Heart right ventricle (tissue), 16 donors: ENCODE measurements around the gene PSENEN. TPM values are rescaled to one million over a fixed set of nuclear protein-coding genes. Genes with fewer than 3 reads are reported as not detected.
A peak's percentile ranks its signal among the peaks of the same experiment; 100 is the strongest.

ENCODE experiments used
- ATAC-seq, 8 donors: fragments of 200-7000 bp; cut with Tn5 transposase; one replicate each; pipeline ENCODE4 v1.9.1; 2020; ENCODE audit warnings: mild to moderate bottlenecking in 8 of 8, moderate library complexity in 8 of 8, moderate number of reproducible peaks in 1 of 8
- DNase-seq, 2 donors: peaks; one replicate each; pipeline ENCODE4 v3.0.0-alpha.2; 2020
- H3K27ac ChIP-seq, 10 donors: fragments of 200-600 bp; sonication (generic) in 2 of 10; one replicate each; pipeline versions ENCODE4 v1.5.0 to v1.8.0; 2020 to 2022; ENCODE audit warnings: mild to moderate bottlenecking in 3 of 10
- H3K27me3 ChIP-seq, 7 donors: fragments of 200-600 bp; one replicate each; pipeline ENCODE4 v1.8.0; 2021 to 2022; ENCODE audit warnings: mild to moderate bottlenecking in 2 of 7
- H3K36me3 ChIP-seq, 9 donors: fragments of 200-600 bp; sonication (generic) in 1 of 9; one replicate each; pipeline versions ENCODE4 v1.5.0 to v1.8.0; 2020 to 2022; ENCODE audit warnings: mild to moderate bottlenecking in 2 of 9
- H3K4me1 ChIP-seq, 9 donors: fragments of 200-600 bp; sonication (generic) in 1 of 9; one replicate each; pipeline versions ENCODE4 v1.5.0 to v1.8.0; 2020 to 2022; ENCODE audit warnings: mild to moderate bottlenecking in 4 of 9
- H3K4me3 ChIP-seq, 10 donors: fragments of 200-600 bp; sonication (generic) in 2 of 10; one replicate each; pipeline versions ENCODE4 v1.5.0 to v1.8.0; 2020 to 2022; ENCODE audit warnings: mild to moderate bottlenecking in 7 of 10, moderate library complexity in 2 of 10
- H3K9me3 ChIP-seq, 11 donors: fragments of 200-600 bp in 10 of 11; sonication (generic) in 2 of 11; one replicate each; pipeline versions ENCODE4 v1.5.0 to v1.8.0; 2013 to 2022; ENCODE audit warnings: mild to moderate bottlenecking in 2 of 11, control low read depth in 1 of 11, moderate library complexity in 1 of 11
- CTCF ChIP-seq, 9 donors: fragments of 200-600 bp; sonication (generic) in 2 of 9; IDR thresholded peaks; one replicate each; pipeline versions ENCODE4 v1.5.0 to v1.8.0; 2021 to 2022; ENCODE audit warnings: antibody characterized with exemption in 9 of 9, mild to moderate bottlenecking in 5 of 9, moderate library complexity in 1 of 9
- WGBS, 2 donors: extraction: QIAGEN DNeasy Blood & Tissue Kit; methylation state at CpG; one replicate each; pipeline ENCODE4 v1.1.7; 2013; ENCODE audit warnings: inconsistent platforms in 1 of 2; 5-methylcytosine and 5-hydroxymethylcytosine counted together
- intact Hi-C, 10 donors: fragments of 100-400 bp; cut with DNase I; formaldehyde crosslinking; loops; one replicate each; pipeline versions ENCODE4 v1.11.1 to v1.14.2; 2022
- polyA plus RNA-seq, 2 donors: library from polyadenylated mRNA; stranded (reverse); fragments of 200-250 nt; gene quantifications; one replicate each; pipeline ENCODE4 v1.2.3, GENCODE V29; 2013
- total RNA-seq, 10 donors: library from RNA; stranded (reverse); fragmentation: NEBNext Ultra II Directional in 3 of 10; extraction: Animal tissue kit (Norgen Biotek cat#: 25700) in 3 of 10; gene quantifications; one replicate each; pipeline versions ENCODE4 v1.2.1 to v1.2.4, GENCODE V29; 2021 to 2023
- donor health status: Arrhythmogenic right ventricular cardiomyopathy.
- donor health status: ischemic (EF 13 %, LVEDD 7.1; RV severe dilation, severe dysfunction).
- donor health status: healthy with polysubstance abuse.
- donor health status: DM: no; HTN: yes; CAD: no.
- donor health status: DM: no; HTN: no; CAD: no.
- donor health status: ischemic (EF 25% LVEDD 6.9; RV normal size, moderate dysfunction).
- donor health status: ischemic (EF 25% LVEDD 5.7; RV mildly dilated, moderate dysfunction).
- donor health status: healthy.
- donor health status: DM: yes; HTN: yes; CAD: no.
- donor health status: Ischemic cardiomyopathy.
- donor health status: ischemic (EF 35%, LVEDD 5.7; RV mildly dilated, moderate dysfunction).
- donor health status: nonischemic (EF 11% LVEDD 7.7; RV severe dilation, severe dysfunction).
- donor health status: DM: yes; HTN: yes; CAD: no.
- donor health status: PGD.
- donor health status: ischemic (EF 29% LVEDD 5.4; RV normal size, mild dysfunction).
- donor health status: nonischemic (EF 23%, LVEDD 6.1; RV moderate dilation, normal function).

The PSENEN gene
- total and polyA plus RNA-seq, 12 donors: 34.8 to 149 (median 47.2) TPM

DNA sequence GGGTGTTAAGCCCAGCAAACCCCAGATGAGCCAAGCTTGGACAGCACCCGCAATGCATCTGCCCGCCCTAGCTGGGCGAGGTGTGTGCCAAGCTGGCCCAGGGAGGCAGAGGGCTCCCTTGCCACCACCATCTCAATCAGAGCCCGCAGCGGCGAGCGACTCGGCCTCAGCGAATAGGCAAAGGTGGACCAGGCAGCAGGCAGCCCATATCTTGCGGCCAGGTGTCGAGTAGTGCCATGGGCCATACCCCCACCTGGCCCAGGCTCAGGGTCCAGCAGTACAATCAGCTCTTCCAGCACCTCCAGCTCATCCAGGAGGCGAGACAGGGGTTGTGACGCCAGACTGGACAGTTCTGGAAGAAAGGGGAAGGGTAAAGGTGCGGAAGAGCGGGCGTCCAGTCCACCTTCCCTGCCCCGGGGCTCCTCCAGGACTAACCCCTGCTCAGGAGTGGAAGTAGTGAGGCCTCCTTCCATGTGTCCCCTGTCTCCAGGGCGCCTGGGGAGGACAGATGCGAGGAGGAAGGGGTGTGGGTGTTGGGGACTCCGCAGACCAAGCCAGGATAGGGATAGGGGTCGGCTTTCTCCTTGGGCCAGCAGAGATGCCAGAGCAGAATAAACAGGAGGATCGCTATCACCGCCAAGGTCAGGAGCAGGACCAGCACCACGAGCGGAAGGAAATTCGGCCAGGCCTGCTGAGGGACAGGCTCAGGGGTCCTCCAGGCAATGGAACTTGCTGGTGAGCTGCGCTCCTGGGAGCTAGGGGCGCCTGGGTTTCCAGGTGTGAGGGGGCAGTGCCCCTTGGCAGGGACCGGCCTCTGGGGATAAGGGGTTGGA, 6.0 kb upstream of the PSENEN start:
- no peak for DNase-seq

DNA sequence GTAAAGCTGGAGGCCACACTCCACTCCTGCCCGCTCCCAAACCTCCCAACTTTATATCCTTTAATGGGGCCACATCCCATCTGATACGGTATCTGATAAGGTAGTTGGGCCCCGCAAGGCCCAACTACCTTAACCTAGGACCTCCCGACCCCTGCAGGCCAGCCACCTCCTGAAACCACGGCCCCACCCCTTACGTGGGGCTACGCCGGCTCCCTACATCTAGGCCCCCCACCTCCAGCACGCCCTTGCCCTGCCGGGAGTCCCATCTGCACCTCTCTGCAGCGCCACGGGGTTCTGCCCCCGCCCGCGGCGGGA, 5.4 kb upstream of the PSENEN start:
- peaks cover 0 to 57% (median 15%) of the 10 kb centered on the region in 9 donors for H3K36me3 ChIP-seq
- peak overlapping the region; percentile 51 to 81 (median 68) for H3K4me3 ChIP-seq
- peak overlapping the region in 9 of 10 donors; percentile 63 to 95 (median 81) for H3K27ac ChIP-seq
- DNase-seq (no peak), ATAC-seq (peak in 1 of 8 donors; percentile 5)
- H3K9me3 ChIP-seq: no peaks in the 10 kb centered on the region
- no peak for TF ChIP-seq CTCF (IDR thresholded peaks at IDR 0.05)
- peaks cover 0 to 49% (median 28%) of the 10 kb centered on the region in 9 donors for H3K4me1 ChIP-seq
- 2 to 3% methylated on average over 16 of the region's 16 CpGs for WGBS, 2 donors
- H3K27me3 ChIP-seq: no peaks in the 10 kb centered on the region
- intact Hi-C loops: loop anchor here in 3 of 10 donors (5.0 to 10.0 kb wide), 2 partner anchors 192 to 195 kb away; partner anchors contain the start of gene LRFN3 (in 2 of the 3)

More for the DNA sequence above, 6.0 kb upstream of the PSENEN start:
- WGBS, 2 donors: 73% methylated on average over 29 of the region's 29 CpGs
- peak overlapping the region in 9 of 10 donors; percentile 51 to 81 (median 69) for H3K4me3 ChIP-seq
- TF ChIP-seq CTCF (IDR thresholded peaks at IDR 0.05): no peak
- no peak for ATAC-seq
- peaks cover 0 to 63% (median 15%) of the 10 kb centered on the region in 9 donors for H3K36me3 ChIP-seq
- H3K9me3 ChIP-seq: no peaks in the 10 kb centered on the region
- H3K27ac ChIP-seq: peak overlapping the region in 8 of 10 donors; percentile 66 to 95 (median 83)
- intact Hi-C loops: loop anchor here in 3 of 10 donors (5.0 to 10.0 kb wide), 2 partner anchors 193 to 195 kb away; partner anchors contain the start of gene LRFN3 (in 2 of the 3)
- no peaks in the 10 kb centered on the region for H3K27me3 ChIP-seq
- H3K4me1 ChIP-seq: peaks cover 0 to 48% (median 26%) of the 10 kb centered on the region in 9 donors

GRCh38 chr19:35740423-35741202, 4.8 kb upstream of the PSENEN start:
- intact Hi-C loops: loop anchor here in 3 of 10 donors (5.0 to 10.0 kb wide), 2 partner anchors 192 to 194 kb away; partner anchors contain the start of gene LRFN3 (in 2 of the 3)
- Histone ChIP-seq H3K27me3 (no peaks in the 10 kb centered on the region), H3K27ac (peak overlapping the region; percentile 38 to 95 (median 77)), H3K4me1 (peaks cover 0 to 49% (median 28%) of the 10 kb centered on the region in 9 donors), H3K4me3 (peak overlapping the region; percentile 51 to 81 (median 68)), H3K36me3 (peaks cover 0 to 52% (median 15%) of the 10 kb centered on the region in 9 donors), H3K9me3 (no peaks in the 10 kb centered on the region)
- WGBS, 2 donors: 0 to 1% methylated on average over 63 of the region's 63 CpGs
- peak in 2 of 9 donors; percentile 21 to 22 for TF ChIP-seq CTCF (IDR thresholded peaks at IDR 0.05)
- DNase-seq (peak; percentile 98), ATAC-seq (peak; percentile 84 to 88 (median 86))

- Histone ChIP-seq H3K4me3 (peak overlapping the region; percentile 51 to 81 (median 68)), H3K9me3 (no peaks in the 10 kb centered on the region), H3K27ac (peak overlapping the region in 9 of 10 donors; percentile 38 to 95 (median 78)), H3K36me3 (peaks cover 0 to 46% (median 15%) of the 10 kb centered on the region in 9 donors), H3K4me1 (peaks cover 0 to 53% (median 32%) of the 10 kb centered on the region in 9 donors), H3K27me3 (no peaks in the 10 kb centered on the region)
- no peak for ATAC-seq
- peak in 1 of 9 donors; percentile 22 for TF ChIP-seq CTCF (IDR thresholded peaks at IDR 0.05)
- DNase-seq: no peak
- intact Hi-C loops: loop anchor here in 3 of 10 donors (5.0 to 10.0 kb wide), 2 partner anchors 191 to 194 kb away; partner anchors contain the start of gene LRFN3 (in 2 of the 3)
- 3 to 5% methylated on average over 12 of the region's 12 CpGs for WGBS, 2 donors
These were observed 4.3 kb upstream of the PSENEN start for GRCh38 chr19:35741203-35741515.
